Activated CD4-positive, alpha-beta T cell treated with anti-CD3 and anti-CD28 coated beads, Interleukin-2, amount 50 U/mL, for 48 hours (primary cell): ENCODE results near the gene GRPR.

ENCODE experiments used
- DNase-seq, 2 experiments: peaks; one replicate each; pipeline ENCODE4 v3.0.0-alpha.2; 2020

GRPR gene

DNA sequence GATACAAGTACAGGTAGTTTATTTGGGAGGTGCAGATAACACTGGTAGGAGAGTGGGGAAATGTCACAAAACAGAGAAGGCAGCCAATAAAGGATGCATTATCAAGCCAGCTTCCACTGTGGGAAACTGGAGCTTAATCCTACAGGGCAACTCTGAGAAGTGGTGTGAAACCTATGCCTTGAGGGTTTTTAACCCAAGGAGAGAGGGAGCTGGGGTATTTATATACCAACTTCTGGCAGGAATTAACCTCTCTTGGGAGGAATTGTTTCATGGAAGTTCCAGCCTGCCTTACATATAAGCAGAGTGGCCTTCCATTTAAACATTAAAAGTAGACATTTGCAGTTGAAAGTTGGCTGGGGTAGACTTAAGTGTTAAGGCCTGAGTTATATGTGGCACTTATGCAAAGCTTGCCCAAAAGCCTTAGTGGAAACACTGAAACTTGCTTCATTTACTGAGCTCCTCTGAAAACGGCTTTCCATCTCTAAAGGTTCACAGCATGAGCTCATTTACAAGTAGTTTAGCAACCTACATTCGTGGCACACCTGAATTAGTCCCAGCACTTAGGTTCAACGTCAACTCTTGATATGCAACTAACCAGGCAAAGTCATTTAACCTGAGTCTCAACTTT is 63.1 kb downstream of the GRPR start:
- no peak for DNase-seq

DNA sequence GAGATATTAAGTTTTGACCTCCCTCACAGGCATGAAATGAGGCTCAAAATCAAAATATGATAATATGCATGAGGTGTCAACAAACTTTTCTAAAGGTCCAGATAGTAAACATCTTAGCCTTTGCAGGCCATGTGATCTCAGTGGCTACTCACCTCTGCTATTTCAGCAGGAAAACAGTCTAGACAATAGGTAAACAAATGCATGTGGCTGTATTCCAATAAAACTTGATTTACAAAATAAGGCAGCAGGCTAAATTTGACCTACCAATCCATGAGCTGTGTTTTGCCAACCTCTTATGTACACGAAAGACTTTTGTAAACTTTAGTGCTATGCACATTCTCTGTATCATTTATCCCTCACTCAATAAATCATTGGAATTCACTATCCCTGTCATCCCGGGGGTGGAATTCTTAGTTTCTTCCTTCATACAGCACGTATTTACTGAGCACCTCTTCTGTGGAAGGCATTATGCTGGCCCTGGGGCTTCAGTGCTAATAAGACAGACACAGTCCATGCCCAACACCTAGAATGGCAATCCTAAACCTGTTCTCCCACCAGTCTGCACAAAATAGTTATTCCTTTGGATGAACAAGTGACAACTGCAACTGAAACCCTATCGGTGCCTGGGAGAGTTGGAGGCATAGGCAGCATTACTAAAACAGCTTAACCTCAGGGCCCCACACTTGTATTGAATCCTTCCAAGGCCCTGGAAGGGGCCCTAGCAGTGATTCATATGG is 63.8 kb downstream of the GRPR start:
- DNase-seq = no peak

DNA sequence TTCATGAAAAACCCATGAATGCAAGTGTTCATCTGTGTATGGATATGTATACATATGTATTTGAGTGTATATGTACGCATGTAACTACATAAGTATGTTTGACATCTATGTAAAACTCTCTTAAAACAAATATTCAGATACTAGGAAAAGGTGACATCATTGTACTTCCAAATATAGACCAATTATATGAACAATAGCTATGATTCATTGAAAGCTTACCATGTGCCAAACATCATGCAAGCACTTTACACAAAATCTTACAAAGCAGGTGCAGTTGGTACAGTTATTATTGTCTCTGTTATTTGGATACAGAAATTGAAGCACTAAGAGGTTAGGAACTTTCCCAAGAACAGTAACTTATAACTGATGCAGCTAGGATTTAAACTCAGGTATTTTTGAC is 65.3 kb downstream of the GRPR start:
- DNase-seq = no peak

DNA sequence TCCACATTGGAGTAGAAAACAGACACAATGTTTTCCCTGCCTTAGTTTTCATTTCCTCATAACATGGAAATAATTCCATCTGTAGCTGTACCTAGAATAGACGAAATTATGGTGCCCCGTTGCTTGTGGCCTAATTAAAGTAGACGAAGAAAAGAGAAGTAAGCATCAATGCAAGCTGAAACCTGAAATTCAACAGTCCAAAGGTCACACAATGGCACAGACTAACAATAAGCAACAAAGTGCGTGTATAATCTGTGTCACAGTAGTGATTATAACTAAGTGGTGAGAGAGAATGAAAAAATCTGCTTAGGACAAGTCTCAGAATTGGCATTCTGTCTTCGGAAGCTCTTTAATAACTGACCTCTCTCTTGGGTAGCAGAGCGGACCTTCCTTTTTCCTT is 68.2 kb downstream of the GRPR start:
- no peak for DNase-seq

DNA sequence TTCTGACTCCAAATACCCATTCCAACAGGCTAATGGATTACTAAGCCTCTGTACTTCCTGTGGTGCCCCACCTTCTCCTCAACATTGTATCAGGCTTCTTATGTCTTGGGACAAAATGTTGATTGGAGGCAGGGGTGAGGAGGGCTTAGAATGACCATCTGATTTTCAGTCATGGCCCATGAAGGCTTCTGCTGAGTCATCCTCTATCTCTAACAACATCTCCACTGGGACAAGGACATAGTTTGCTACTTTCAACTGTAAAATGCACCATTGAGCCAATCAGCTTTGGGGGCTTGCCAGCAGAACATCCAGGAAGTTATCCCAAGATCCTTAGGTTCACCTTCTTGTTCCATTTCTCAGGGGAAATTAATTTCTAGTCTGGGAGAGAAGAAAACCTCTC is 73.5 kb downstream of the GRPR start:
- DNase-seq = no peak

DNA sequence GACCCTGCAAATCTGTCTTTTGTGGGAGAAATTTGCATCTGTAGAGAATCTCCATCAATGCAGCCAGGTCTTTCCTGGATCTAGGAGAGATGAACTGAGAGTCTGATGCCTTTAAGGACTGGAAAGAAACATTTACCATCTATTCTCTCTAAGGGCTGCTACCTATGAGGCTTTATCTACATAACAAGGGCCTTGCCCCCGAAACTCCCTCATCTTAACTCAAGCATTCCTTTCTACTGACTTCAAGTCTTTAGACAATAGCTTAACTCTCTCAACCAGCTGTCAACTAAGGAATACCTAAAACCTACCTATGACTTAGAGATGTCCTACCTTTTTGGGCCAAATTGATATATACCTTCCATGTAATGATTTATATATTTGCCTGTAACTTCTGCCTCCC is 76.0 kb downstream of the GRPR start:
- DNase-seq = no peak

DNA sequence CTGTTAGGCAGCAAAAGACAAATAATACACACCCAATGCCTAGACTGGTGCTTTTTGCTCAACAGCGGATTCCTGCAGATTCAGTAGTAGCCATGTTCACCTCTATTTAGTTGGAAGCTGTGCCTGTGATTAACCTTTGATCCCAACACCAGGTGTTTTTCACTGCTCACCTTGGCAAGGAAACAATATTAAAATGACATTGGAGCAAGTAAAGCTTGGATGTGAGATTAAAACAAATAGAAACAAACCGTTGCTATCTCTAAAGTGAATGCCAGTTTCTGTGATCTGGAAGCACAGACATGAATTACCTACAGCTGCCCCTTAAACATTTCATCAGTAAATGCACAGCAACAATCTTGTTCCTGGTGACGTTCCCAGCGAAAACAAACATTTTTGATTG is 79.6 kb downstream of the GRPR start:
- DNase-seq = no peak
